Pons (tissue), 1 donor: ENCODE data around the gene ASB6.

ENCODE experiments used
- DNase-seq: peaks from one replicate; pipeline ENCODE4 v3.0.0-alpha.2; 2016; ENCODE audit warnings: low spot score

ASB6 gene, protein sequence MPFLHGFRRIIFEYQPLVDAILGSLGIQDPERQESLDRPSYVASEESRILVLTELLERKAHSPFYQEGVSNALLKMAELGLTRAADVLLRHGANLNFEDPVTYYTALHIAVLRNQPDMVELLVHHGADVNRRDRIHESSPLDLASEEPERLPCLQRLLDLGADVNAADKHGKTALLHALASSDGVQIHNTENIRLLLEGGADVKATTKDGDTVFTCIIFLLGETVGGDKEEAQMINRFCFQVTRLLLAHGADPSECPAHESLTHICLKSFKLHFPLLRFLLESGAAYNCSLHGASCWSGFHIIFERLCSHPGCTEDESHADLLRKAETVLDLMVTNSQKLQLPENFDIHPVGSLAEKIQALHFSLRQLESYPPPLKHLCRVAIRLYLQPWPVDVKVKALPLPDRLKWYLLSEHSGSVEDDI

DNA sequence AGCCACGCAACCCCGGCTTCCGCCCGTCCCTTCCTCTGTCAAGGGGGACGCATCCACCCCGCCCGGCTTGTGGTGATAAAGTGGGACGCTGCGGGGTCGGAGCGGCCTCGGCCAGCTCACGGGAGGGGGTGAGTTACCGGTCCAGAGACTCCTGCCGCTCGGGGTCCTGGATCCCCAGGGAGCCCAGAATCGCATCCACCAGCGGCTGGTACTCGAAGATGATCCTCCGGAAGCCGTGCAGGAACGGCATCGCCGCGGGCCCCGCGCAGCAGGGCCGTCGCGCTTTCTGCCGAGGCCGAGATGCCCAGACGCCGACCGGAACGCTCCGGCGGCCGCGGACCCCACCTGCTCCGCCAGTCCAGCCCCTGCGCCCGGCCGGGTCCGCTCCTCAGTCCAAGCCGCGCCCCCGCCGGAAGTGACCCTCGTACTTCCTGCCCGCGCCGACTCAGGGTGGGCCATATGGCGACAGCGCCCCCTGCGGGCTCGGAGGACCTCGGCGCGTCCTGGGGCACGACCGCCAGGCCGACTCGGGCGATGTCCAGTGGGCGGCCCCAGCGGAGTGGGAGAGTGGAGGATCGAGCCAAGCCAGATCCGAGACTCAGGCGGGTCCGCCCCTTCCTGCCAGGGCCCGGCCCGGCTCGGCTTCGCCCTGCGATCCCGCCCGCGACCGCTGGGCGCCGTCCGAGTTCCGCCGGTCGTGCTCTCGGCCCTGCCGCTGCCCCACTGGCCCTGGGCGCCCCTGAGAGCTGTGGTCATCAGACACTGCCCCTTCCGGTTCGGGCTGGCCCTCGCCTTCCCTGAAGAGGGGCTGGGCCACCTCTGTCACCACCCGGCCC is at the start of gene ASB6:
ASB6 (minus strand) TSS at position 402 of the 836 bp plus-strand sequence; CDS start at position 250, 152 bp downstream.
- DNase-seq, result peak; percentile 91

DNA sequence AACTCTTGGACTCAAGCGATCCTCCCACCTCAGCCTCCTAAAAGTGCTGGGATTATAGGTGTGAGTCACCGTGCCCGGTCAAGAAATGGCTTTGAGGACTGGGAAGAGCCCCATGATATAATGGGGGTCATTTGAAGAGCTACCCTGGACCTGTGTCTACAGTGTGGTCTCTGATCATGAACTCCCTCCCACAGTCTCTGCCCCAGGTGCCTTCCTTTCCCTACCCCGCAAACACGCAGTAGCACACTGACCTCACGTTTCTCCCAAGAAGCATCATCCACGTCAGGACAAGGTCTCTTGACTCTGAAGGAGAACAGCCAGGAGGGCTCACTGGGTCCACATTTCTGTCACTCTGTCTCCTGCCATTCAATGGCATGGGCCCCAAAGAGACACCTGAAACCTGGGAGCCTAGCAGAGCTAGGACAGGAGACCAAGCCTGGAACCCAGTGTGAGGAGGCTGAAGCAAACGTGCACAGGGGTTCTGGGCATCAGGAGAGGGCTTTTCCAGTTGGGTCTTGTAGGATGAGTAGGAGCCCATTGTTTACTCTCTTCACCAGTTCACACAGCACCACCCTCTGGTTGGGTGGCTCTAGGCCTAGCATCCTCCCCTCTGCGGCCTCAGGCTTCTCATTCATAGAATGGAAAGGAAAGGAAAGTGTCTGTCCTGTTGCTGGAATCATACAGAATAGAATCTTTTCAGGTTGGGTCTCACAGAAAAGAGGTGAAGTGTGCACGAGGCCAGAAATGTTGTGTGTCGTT is 46.5 kb upstream of the ASB6 start:
- DNase-seq, result no peak

DNA sequence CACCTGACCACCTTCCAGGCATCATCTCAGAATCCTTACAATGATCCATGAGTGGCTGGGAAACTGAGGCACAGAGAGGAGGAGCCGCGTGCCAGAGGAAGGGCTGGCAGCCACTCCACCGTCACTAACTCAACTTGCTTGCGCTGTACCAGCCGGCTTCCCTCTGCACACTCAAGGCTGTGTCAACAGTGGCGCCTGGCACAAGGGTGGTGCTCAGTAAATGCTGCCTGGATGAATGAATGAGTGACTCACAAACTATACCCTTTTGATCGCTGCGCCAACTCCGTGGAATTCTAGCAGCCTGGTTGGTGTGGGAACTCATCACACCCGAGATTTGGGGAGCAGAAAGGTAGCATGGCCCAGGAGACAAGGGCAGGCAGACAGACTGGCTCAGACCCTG is 45.4 kb upstream of the ASB6 start:
- DNase-seq, result no peak

DNA sequence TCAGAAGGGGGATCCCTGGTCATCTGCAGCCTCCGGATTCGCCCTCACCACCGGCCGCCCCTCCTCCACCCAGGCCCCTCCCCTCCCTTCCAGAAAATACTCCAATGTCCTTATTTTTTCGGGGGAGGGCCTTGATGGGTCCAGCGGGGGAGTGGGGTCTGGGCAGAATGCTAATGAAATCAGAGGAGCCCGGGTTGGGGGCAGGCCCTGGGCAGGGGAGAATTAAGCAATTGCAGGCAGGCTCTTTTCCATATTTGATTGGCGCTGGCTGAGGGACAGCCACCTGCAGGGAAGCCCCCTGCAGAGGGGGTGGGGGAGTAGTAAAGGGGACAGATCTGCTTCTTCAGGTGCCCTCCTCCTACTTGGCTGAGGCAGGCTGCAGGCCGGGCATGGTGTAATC is 44.8 kb upstream of the ASB6 start:
- DNase-seq, result no peak

DNA sequence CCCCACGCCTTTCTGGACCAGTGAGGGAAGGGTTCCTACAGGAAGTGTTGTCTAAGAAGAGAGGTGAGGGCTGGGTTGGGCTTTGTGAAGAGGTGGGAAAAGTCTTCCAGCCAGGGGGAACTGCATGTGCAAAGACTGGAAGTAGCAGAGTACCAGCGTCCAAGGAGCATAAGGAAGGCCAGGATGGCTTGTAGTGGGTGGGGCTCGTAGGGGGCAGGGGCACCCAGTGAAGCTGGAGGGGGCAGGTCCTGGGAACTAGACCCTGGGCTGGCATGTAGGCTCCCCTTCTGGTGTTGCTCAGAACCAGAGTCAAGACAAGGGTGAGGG is 43.9 kb upstream of the ASB6 start:
- DNase-seq, result no peak

DNA sequence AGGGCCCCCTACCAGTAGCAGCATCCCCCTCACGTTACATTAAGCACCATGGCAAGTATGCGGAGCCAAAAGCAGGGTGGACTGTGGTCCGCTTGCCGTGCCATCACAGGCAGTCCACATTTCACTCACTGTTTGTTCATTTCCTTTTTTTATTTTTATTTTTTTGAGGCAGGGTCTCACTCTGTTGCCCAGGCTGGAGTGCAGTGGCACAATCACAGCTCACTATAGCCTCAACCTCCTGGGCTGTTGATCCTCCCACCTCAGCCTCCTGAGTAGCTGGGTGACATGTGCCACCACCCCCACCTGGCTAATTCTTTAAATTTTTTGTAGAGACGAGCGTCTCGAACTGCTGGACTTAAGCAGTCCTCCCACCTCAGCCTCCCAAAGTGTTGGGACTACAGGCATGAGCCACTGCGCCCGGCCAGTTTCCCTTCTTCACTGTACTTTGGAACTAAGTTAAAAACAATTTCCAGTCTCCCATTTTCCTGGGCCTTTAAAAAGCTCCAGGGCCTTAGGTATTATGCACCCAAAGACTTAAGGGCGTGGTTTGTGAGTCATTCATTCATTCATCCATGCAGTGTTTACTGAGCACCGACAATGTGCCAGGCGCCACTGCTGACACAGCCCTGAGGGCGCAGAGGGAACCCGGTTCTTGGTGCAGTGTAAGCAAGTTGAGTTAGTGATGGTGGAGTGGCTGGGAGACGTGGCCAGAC is 43.4 kb upstream of the ASB6 start:
- no peak for DNase-seq

DNA sequence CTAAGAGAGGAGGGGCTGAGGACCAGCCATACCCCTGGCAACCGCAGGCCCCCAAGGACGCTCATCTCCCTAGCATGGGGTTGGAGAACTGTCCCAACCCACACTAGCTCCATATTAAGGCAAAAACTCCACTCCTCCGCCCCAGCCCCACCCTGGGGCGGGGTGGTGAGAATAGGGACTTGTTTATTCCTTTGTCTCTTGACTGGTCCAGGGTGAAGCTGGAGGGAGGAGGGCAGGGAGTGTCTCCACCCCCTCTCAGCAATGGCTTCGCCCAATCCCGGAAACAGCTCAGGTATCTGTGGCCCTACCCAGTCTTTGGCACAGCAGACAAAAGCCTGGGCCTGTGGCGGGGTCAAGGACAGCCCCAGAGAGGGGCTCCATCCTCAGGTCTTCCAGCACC is 40.4 kb upstream of the ASB6 start:
- no peak for DNase-seq

DNA sequence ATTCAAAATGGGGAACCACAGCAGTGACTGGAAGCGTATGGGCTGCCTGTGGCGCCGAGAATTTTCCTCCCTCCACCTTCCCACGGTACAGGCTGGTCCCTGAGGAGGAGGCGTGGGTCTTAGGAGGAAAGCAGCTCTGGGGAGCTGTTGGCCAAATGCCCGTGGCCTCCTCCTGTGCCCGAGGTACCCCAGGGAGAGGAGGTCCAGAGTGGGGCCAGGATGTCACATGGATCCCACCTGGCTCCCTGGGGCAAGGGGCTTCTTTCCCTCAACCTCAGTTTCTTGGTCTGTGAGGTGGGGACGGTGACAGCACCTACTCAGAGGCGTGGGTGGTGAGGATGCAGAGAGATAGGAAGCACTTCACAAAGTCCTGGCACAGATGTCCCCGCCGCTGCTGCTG is 40.0 kb upstream of the ASB6 start:
- no peak for DNase-seq

DNA sequence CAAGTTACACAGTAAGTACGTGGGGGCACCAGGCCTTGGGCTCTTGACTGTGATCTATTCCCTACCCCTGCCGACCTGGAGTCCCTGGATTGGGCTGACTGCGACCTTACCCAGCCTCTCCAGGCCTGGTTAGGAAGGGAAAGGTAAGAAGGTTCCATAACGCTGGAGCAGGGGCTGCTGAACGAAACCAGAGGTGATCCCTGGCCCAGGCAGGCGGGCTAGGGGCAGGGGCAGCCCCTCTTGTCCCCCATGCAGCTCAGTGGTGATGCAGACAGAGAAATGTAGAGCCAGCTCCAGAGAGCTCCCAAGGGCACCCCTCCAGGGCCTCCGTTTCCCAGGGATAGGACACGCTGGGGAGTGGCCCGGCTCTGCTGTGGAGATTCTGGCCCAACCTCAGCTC is 37.6 kb upstream of the ASB6 start:
- DNase-seq, result no peak

DNA sequence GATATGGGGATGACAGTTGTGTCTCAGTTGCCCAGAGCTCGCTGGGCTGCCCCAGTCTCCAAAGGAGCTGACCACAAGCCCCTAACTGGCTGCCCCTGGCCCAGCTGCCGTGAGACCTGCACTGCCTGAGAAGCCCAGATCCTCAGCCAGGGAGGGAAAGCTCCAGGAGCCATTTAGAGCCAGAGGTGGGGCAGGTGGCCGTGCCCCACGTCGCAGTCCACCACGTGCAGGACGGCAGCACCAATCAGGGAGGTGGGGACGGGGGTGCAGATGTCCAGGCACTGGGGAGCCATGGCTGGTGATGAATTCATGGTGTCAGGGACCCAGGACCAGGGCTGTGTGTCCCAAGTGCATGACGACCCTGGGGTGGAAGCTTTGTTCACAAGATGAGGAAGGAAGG is 36.9 kb upstream of the ASB6 start:
- no peak for DNase-seq

DNA sequence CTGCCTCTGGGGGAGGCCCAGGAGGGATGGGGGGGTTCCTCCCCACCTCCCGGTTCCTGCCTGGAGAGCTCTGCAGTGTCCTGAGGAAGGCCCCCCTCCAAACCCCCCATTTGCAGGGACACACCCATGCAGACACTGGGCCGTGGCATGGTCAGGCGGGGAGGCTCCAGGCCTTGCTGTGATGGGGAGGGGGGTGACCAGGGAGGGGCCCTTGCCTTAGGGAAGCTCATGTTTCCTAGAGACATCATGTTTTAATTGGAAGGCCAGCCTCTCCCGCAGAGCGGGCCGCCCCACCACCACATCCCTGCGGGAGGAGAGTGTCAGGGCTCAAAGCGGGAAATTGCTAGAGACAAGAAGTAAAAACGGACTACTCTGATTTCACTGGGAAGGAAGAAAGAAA is 35.5 kb upstream of the ASB6 start:
- no peak for DNase-seq

DNA sequence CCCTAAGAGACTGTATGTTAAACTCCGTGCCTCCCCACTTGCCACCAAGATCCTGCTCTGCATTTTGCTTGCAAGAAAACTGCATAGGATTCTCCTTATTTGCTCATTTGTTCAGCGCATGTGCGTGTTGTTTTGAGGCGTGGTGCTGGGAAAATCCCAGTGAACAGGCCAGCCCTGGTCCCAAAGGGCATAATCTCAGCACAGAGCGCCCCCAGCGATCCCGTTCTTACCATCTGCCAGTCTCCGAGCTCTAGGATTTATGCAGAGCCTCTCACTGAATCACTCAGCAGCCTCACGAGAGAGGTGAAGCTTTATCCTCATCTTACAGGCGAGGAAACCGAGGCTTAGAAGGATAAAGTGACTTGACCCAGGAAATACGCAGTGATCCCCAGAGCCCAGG is 35.0 kb upstream of the ASB6 start:
- DNase-seq, result no peak

DNA sequence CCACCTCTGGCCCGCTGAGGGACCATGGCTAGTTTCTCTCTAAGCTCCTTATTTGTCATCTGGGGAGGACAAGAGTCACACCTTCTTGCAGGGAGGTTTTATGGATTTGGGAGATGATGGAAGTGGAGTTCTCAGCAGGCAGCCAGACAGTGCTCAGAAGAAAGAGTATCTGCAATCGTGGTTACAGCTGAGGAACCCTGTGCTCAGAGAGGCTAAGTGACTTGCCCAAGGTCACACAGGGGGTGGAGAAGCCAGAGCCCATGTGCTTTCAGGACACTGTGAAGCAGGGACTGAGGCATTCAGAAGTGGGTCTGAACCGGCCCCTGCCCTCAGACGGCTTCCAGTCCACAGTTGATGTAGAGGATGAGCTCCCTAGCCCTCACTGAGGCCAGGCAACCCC is 34.3 kb upstream of the ASB6 start:
- DNase-seq, result no peak

DNA sequence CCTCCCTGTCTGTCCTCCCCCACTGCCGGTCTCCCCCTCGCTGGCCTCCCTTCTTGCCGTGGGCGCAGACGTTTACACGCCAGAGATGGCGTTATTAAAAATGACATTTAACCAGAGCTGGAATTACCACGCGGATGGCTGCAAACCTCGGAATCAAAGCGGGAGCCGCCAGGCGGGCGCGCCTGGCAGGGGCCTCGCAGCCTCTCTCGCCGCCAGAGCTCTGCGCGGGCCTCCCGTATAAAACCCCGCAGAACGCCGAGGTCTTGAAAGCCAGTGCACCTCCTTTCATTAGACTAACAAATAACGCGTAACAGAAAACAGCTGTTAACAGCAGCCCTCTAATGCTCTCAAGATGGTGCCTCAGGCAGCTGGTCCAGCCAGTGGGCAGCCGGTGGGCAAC is 33.7 kb upstream of the ASB6 start:
- DNase-seq, result no peak

DNA sequence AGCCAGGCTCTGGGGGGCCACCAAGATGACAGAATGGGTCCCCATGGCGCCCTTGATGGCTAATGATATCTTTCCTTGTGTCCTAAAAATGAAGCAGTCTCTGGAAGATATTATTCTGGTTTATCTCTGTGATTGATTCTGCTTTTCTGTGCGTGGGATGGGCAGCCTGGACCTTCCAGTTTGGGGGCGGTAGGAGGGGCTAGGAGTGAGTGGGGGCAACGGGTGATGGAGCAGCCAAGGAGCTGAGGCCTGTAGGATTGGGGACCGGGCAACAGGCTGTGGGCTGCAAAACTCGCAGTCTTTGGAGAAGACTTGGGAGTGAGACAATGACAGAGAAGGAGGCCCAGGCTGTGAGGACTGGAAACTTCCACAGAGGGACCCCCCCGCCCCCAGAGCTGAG is 32.3 kb upstream of the ASB6 start:
- DNase-seq, result no peak

DNA sequence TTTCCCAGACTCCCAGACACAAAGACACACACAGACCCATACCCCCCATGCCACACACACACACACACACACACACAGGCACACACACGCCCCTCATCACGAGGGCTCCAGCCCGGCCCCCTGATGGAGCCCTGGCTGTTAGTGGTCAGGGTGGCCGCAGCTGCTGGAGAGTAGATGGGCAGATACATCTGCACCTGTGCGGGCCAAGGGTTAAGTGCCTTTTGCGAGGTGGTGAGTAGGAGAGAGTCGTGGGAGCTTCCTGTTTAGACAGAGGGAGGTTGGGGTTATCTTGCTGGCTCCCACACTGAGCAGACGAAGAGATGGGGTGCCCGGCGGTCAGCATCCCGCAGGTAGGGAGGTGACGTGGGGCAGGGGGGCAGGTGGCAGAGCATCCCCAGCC is 31.7 kb upstream of the ASB6 start:
- no peak for DNase-seq

DNA sequence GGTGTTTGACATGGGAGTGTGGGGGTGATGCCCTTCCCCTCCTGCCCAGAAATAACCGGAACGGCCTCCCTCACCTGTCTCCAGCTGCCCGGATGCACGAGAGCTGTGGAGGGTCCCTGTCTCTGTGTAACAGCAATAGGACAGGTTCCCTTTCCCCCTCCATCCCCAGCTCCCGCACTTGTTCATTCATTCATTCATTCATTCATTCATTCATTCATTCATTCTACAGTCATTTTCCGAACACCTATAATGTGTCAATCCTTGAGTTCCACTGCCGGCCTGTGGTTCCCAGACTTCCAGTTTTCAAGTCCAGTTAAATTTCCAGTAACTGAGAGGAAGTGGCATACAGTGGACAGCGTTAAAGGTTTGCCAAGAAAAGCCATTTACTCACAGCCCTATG is 30.8 kb upstream of the ASB6 start:
- DNase-seq, result no peak

DNA sequence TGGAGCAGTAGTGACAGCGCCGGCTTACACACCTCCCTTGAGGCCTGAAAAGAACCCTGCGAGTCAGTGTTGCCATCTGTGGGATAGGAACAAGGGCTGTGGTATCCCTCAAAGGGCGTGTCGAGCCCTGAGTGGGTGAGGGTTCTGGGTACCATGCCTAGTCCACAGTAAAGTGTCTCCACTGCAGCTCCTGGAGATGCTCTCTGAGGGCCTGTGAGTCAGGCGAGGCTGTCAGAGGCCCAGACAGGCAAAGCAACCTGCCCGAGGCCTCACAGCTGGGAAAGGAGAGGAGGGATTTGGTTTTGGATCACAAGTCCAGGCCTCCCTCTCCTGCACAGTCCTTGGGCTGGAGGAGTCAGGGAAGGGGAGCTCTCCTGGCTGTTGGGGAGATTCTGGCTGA is 29.6 kb upstream of the ASB6 start:
- no peak for DNase-seq

DNA sequence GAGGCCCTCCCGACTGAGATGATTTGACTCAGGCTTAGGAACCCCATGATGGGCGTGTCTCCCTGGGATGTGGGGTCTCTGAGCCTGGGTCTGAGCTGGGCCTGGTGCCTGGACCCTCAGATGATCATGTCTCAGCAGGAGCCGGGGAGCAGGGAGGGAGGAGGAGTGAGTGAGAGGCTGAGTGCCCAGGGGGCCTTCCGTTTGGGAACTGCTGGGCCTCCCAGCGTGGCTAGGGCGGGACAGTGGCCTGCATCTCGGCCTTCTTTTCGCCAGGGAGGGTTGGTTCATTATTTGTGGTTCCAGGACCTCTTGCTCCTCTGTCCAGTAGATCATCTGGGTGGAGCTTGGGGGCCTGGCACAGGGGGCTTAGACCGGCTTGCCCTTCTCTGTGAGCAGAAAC is 29.1 kb upstream of the ASB6 start:
- DNase-seq, result no peak

DNA sequence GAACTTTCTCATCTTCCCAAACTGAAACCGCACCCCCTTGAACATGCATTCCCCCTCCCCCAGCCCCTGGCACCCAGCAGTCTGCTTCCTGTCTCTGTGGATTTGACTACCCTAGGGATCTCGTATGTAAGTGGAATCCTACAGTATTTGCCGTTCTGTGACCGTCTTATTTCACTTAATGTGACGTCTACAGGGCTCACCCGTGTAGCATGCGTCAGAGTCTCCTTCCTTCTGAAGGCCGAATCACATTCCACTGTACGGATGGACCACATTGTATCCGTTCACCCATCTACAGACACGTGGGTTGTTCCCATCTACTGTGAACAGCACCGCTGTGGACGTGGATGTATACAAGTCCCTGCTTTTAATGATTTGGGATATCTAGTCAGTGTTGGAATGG is 28.0 kb upstream of the ASB6 start:
- no peak for DNase-seq

DNA sequence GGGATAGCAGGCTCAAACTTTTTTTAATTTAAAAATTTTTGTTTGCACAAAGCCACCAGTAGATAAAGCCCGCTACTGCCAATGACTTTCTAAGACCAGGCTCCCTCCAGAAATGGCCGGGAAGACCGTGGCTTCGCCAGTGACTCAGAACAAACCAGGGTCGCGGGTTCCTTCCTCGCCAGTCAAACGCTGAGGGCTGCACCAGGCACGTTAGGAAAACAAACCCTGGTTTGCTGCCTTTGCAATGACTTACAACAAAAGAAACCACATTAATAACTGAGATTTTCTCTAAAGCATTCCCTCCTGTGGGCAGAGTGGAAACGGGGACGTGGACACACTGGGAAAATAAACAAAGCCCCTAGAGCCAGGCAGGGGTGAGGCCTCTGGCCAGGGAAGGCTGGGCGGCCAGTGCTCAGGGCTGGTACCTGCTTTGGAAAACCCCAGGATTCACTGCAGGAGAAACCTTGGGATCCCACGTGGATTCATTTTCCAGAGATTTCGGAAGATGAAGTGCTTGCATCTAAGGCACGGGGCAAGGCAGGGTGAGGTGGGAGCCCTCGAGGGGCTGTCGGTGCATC is 27.3 kb upstream of the ASB6 start:
- DNase-seq, result no peak

DNA sequence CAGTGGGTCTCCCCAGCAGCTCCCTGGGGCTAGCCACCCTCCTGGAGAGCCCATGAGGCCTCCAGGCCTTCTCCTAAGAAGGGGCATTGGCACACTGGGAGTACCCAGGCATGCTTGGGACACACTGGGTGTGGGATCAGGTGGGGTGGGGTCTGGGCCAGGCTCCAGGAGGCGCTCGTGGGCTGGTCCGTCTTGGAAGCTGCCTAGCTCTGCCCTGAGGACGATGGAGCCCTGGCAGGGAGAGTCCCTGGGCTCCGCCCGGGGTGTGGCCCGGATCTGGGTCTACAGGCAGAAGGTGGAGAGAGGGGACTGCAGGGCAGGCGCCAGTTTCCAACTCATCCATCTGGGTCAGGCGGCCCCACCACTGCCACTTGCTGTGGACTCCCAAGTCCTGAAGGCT is 25.9 kb upstream of the ASB6 start:
- no peak for DNase-seq
